ENCODE measurements around the gene MAPK12.

MAPK12 gene

DNA sequence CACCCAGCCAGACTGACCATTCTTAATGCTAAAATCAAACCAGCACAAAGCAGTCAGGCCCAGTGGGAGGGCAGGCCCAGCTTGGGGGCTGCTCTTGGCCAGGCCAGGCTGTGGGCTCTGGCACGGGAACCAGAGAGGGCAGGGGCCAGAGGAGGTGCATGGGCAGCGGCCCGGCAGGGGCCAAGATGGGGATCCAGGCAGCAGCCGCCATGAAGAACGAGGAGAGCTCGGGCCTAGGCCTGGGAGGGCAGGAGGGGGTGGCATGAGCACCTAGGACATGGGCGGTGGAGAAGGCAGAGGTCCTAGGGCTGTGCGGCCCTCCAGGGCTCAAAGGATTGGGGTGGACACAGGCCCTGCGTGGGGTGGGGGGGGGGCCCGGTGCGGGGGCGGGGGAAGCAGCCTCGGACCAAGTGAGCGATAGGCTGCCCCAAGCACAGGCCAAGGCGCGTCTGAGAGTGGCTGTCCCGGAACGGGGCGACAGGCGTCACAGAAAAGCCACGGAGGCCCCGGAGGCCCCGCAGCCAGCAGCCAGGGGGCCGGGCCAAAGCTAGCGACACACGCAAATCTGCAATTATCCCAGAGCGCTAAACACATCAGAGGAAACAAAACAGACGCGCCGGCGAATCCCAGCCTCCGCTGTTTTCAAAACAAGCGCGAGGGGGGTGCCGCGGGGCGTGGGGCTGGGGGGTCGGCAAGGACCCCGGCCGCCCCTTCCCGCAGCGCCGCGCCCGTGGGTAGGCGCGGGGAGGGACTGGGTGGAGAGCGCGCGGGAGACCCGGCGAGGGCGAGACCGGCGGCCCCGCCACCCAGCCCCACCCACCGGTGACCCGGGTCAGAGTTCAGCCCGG lies 37.7 kb upstream of the MAPK12 start:
- no peak for DNase-seq

GRCh38 chr22:50298266-50298637 lies 36.8 kb upstream of the MAPK12 start:
- DNase-seq, result no peak

- no peak for DNase-seq
Measured at GRCh38 chr22:50297510-50298265, 36.2 kb upstream of the MAPK12 start.

- DNase-seq, result no peak
Measured at GRCh38 chr22:50296658-50297490, 35.4 kb upstream of the MAPK12 start.

DNA sequence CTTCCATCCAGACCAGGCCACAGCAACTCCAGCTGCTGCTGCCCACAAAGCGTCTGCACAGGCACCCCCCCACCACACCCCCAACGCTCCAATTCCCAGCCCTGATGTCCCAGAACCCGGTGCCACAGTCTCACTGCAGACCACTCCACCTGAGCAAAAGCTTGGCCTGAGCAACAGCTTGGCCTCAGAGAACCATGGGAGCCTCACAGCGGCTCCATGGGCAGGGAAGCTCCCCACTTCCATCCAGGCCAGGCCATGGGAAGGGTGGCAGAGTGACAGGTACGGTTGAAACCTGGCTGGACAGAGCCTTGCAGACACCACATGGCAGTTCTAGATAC lies 32.8 kb upstream of the MAPK12 start:
- DNase-seq, result no peak

DNA sequence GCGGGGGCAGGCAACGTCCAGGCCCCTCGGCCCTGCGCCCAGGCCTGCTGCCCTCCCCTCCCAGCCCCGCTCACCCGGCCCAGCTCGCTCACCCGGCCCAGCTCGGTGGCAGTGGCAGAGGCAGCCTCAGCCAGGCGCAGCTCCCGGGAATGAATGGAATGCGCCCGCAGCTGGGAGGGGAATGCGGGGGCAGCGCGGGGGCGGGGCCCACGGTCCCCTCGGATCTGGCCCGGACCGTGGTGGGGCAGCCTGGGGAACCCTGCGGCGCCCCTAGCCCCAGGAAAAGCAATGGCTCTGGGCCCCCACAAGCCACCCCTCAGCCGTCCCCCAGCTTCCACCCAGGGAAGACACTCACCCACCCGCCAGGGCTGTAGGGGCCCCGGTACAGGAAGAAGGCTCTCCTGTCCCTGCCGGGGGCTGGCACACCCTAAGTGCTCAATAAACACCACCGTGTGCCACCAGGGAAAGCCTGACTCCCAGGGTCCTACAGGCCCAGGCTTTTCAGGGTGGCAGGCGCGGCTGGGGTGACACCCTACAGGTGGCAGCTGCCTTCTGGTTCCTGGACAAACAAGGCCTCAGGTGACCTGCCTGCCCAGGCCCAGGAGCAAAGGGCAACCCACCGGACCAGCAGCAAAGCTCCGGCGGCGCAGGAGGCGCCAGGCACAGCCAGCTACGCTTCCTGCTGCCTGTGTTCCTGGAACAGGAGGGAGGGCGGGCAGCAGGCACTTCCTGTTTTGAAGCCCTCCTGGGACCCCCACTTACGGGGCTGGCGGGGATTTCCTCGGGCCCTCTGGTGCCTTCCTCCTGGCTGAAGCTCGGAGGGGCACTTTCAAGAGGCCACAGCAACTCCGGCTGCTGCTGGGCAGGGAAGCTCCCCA lies 32.2 kb upstream of the MAPK12 start:
- no peak for DNase-seq

- no peak for DNase-seq
Measured at GRCh38 chr22:50292643-50293440, 31.4 kb upstream of the MAPK12 start.

GRCh38 chr22:50289942-50290630 lies 28.6 kb upstream of the MAPK12 start:
- no peak for DNase-seq

DNA sequence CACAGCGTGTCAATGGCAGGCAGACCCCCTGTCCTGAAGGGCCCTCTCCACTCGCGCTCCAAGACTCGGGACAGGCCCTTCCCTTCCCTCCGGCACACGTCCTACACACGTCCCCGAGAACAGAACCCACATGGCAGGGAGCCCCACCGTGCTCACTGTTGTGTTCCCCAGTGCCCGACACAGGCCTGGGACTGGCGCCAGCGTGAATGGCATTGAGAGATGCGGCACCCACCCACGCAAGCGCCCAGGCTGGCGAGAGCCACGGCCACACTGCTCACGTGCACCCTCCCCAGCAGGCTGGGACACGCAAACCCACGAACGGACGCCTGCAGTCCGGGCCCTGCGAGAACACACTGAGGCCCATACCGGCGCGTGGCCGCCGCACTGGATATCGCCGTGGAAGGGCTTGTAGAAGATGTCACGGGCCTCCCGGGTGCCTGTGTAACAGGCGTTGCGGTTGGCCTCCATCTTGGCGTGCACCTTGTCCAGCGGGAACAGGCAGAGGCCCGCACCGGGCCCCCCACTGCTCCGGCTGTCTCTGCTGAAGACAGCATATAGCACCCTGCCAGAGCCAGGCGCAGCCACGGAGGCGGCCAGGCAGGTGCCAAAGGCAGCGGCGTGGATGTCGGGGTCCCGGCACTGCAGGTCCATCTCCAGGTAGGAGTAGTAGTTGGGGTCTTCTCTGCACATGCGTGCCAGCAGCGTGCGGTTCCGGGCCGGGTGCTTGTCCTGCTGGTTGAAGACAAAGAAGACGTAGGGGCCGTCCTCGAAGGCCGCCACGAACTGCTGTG lies 27.9 kb upstream of the MAPK12 start:
- no peak for DNase-seq

DNA sequence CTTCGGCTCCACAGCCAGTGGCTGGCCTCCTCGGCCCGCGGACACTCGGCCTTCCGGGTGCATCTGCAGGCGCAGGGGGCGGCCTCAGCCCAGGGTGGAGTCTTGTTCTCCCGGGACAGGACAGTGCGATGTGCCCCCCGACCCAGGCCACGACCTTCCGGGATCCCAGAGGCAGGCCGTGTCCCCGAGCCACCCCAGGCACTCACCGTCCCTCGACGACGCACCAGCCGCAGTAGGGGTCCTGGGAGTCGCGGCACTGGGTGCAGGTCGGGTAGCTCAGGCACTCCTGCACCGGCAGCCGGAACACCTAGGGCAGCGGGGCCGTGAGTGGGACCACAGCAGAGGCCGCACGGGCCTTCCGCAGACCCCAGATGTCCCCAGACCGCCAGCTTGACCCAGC lies 26.2 kb upstream of the MAPK12 start:
- no peak for DNase-seq

- DNase-seq, result no peak
Measured at GRCh38 chr22:50286701-50287318, 25.3 kb upstream of the MAPK12 start.

- DNase-seq, result no peak
Measured at GRCh38 chr22:50286275-50286674, 24.8 kb upstream of the MAPK12 start.

DNA sequence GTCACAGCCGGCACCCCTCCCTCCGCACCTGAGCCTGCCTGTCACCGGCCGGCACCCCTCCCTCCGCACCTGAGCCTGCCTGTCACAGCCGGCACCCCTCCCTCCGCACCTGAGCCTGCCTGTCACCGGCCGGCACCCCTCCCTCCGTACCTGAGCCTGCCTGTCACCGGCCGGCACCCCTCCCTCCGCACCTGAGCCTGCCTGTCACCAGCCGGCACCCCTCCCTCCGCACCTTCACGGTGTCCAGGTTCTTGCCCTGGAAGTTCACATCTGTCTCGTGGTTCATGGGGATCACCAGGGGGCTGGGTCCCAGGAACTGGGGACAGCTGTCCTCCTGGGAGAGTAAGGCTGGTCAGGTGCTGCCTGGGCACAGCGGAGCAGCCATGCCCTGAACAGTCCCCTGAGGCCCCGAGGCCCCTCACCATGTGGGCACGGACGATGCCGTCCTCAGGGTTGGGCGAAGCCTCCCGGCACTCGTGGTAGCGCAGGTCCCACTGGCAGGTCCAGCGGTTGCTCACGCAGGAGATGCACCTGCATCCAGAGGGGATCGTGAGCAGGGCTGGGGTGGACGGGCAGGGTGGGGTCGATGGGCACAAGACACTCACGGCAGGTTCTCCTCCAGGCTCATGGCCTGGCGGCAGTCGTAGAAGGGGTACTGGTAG lies 24.2 kb upstream of the MAPK12 start:
- no peak for DNase-seq

- DNase-seq, result no peak
Measured at GRCh38 chr22:50284479-50284878, 23.0 kb upstream of the MAPK12 start.

DNA sequence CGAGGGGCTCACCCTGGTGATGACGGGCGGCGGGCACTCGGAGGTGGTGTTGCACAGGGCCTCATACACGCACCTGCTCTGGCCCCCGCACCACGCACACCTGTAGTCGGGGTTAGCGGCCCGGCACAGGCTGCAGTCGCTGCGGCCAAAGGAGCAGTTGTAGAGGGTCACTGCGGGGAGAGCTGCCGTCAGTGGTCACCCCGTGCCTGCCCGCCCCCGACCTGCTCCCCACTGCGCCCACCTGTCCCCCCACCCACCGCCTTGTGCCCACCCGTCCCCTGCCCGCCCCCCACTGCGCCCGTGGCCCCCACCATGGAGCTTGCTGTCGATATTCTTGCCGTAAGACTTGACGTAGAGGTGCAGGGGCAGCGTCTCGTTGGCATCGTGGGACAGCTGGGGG lies 22.3 kb upstream of the MAPK12 start:
- DNase-seq, result no peak

DNA sequence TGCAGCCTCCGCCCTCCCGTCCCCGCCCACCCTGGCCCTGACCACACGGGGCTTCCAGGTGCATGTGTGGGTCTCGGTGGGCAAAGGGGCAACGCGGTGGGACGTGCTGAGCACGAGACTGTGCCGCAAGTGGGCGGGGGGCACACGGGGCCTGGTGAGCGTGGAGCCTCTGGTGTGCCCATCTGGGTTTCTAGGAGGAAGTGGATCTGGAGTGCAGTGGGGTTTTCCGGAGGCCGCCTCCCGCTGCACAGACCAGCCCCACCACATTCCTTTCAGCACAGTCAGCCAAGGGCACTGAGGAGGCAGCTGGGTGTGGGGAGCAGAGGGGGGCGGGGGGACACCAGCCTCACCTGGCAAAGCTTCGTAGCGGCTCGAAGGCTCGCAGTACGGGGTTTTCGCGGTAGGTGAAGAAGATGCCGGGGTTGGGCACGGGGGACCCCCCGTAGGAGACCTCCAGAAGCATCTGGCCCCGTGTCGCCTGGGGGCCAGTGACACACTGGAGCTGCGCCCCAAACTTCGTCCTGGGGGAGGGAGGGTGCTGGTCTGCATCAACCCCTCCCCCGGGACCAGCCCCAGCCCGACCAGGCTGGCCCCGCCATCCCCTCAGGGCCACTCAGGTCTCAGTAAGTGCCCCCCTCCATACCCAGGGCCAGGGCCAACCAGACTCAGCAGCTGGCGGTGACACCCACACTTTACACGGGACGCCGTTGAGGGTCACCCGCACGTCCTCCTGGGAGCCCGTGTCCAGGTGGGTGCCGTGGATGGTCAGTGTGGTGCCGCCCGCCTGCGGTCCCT lies 21.1 kb upstream of the MAPK12 start:
- DNase-seq, result no peak

GRCh38 chr22:50281957-50282356 lies 20.5 kb upstream of the MAPK12 start:
- DNase-seq, result no peak

GRCh38 chr22:50281384-50281760 lies 19.9 kb upstream of the MAPK12 start:
- no peak for DNase-seq

Measured in T-helper 9 cell (primary cell).